Activated CD4-positive, alpha-beta T cell treated with anti-CD3 and anti-CD28 coated beads for 36 hours (primary cell): ENCODE results near the gene AHSG. TPM values are rescaled to one million over a fixed set of nuclear protein-coding genes. Genes with fewer than 3 reads are reported as not detected.
"Not testable (repeated sequence)": the region's sequence is repeated elsewhere in the genome, so short reads cannot be mapped to it uniquely, and the experiment has no call there.

Experiments used
- ATAC-seq: fragments of 200-7000 bp; cut with Tn5 transposase; one replicate; pipeline ENCODE4 v1.10.0; 2021; ENCODE audit warnings: mild to moderate bottlenecking, moderate library complexity
- CTCF ChIA-PET: fragments of 350-600 bp; sonication (Branson Sonifier 250); formaldehyde crosslinking; loops from one replicate; lab custom pipeline; 2021; ENCODE audit warnings: antibody characterized with exemption; lab: Charles Lee
- POLR2A ChIA-PET: fragments of 350-600 bp; sonication (Branson Sonifier 250); formaldehyde crosslinking; loops from one replicate; lab custom pipeline; 2021; ENCODE audit warnings: antibody characterized with exemption, inconsistent platforms; lab: Charles Lee
- DNase-seq: peaks from one replicate; pipeline ENCODE4 v3.0.0-alpha.2; 2020
- H3K27ac Mint-ChIP-seq: one replicate; pipeline ENCODE4 v1.8.0; 2021; ENCODE audit warnings: mixed read lengths
- H3K27me3 Mint-ChIP-seq: one replicate; pipeline ENCODE4 v1.8.0; 2021; ENCODE audit warnings: mixed read lengths
- H3K36me3 Mint-ChIP-seq: one replicate; pipeline ENCODE4 v1.8.0; 2021; ENCODE audit warnings: low read depth, mixed read lengths
- H3K4me1 Mint-ChIP-seq: one replicate; pipeline ENCODE4 v1.8.0; 2021; ENCODE audit warnings: mixed read lengths
- H3K4me3 Mint-ChIP-seq: one replicate; pipeline ENCODE4 v1.8.0; 2021; ENCODE audit warnings: mild to moderate bottlenecking, moderate library complexity, mixed read lengths
- H3K9me3 Mint-ChIP-seq: one replicate; pipeline ENCODE4 v1.8.0; 2021; ENCODE audit warnings: low read depth, mixed read lengths
- intact Hi-C, 2 experiments: fragments of 100-400 bp; cut with DNase I in 1 of 2; cut with micrococcal nuclease in 1 of 2; formaldehyde crosslinking; loops; one replicate each; pipeline versions ENCODE4 v1.14.2 to v1.15.1; 2022 to 2024; cut with DNase I, micrococcal nuclease
- total RNA-seq, 2 experiments: library from RNA; stranded (reverse); gene quantifications; one replicate each; pipeline ENCODE4 v1.2.3, GENCODE V29; 2021

Gene AHSG
- total RNA-seq, 2 experiments from 2014 or later: not detected

DNA sequence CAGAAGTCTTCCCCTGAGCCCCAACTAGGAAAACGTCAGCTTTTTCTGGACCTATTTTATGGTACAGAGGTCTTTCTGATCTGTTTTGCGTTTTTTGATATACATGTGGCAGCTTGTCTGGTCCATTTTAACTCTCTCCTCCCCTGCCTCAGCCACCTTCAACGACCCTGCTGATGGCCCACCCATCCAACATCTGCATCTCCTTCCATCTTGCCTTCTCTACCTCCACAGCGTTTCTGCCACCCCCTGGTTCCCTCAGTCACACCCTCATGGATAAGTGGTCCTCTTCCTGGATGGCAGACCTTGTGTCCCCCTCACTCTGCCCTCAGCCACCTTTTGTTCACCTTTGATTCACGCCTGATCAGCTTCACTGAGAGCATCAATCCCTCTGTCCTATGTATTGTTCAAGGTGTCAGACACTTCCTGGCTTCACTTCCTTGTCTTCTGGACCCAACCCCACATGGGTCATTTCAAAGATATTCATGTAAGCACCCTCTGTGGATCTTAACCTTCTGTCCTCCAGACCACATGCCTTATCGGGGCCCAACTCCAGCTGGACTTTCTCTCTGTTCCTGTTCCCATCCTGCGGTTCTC is 13.5 kb downstream of the AHSG start:
- H3K4me1 Mint-ChIP-seq: no peaks in the 10 kb centered on the region
- intact Hi-C loops: no loop called here
- POLR2A ChIA-PET: no interaction called here

GRCh38 chr3:186627852-186628414 is 15.1 kb downstream of the AHSG start:
- Mint-ChIP-seq H3K27me3 (peaks cover 7% of the 10 kb centered on the region), H3K36me3 (no peaks in the 10 kb centered on the region), H3K27ac (no peak overlapping the region), H3K4me1 (no peaks in the 10 kb centered on the region), H3K9me3 (no peaks in the 10 kb centered on the region), H3K4me3 (no peak overlapping the region)
- DNase-seq (no peak), ATAC-seq (no peak)
- POLR2A ChIA-PET: no interaction called here
- CTCF ChIA-PET: no interaction called here
- intact Hi-C loops: no loop called here

More for the DNA sequence above, 13.5 kb downstream of the AHSG start:
- Mint-ChIP-seq H3K4me3 (no peak overlapping the region), H3K9me3 (no peaks in the 10 kb centered on the region), H3K27ac (no peak overlapping the region), H3K27me3 (peaks cover 11% of the 10 kb centered on the region), H3K36me3 (no peaks in the 10 kb centered on the region)
- ATAC-seq (no peak), DNase-seq (no peak)
- CTCF ChIA-PET: interaction anchor here (0.7 to 2.3 kb wide), 3 partner anchors 10 to 647 kb away, joined by 3 to 30 read pairs (median 3); no protein-coding TSS in a partner anchor

DNA sequence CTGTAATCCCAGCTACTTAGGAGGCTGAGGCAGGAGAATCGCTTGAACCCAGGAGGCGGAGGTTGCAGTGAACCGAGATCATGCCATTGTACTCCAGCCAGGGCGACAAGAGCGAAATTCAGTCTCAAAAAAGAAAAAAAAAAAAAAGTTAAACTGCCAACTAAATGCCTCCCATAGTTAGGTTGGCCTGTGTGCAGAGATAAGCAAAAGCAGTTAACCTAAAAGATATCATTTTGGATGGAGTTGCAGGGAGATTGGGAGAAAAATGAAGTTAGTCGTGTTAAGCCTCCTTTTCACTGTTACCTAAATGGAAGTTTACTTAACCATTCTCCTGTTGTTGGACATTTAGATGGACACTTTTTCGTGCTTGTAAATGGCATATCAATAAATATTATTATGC is 15.9 kb downstream of the AHSG start:
- no peaks in the 10 kb centered on the region for H3K36me3 Mint-ChIP-seq
- H3K27ac Mint-ChIP-seq: no peak overlapping the region
- no peaks in the 10 kb centered on the region for H3K9me3 Mint-ChIP-seq
- H3K4me3 Mint-ChIP-seq: no peak overlapping the region
- ChIA-PET CTCF (interaction anchor here (0.6 kb wide), 1 partner anchor 56 kb away, joined by 3 read pairs; no protein-coding TSS in a partner anchor), POLR2A (no interaction called here)
- no peaks in the 10 kb centered on the region for H3K4me1 Mint-ChIP-seq
- ATAC-seq (no peak), DNase-seq (no peak)
- H3K27me3 Mint-ChIP-seq: peaks cover 5% of the 10 kb centered on the region
- intact Hi-C loops: no loop called here

DNA sequence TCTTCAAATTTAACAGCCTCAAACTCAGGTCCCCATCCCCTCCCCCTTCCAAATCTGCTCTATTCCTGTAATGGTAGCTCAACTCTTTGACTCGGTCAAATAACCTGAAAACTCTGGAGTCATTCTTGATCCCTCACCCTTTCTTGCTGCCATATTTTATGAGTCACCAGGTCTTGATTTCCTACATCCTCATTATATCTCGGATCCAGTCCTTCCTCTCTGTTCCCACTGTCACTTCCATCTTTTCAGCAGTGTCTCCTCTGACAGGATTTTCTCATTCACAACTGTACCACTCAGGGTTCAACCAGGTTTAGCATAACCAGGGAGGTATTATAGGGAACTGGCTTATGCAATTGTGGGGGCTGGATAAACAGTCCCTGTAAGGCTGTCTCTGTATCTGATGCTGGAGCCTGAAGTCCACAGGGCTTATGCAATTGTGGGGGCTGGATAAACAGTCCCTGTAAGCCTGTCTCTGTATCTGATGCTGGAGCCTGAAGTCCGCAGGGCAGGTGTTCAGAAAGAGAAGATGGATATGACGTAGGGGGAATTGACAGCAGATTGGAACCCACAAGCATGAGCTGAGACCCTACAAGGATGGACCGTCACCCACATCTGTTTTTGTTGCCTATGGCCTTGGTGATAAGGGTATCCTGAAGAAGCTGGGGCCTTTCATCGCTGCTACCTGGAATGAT is 18.2 kb downstream of the AHSG start:
- Mint-ChIP-seq H3K9me3 (no peaks in the 10 kb centered on the region), H3K27ac (no peak overlapping the region), H3K4me3 (no peak overlapping the region), H3K4me1 (no peaks in the 10 kb centered on the region), H3K36me3 (no peaks in the 10 kb centered on the region), H3K27me3 (peaks cover 5% of the 10 kb centered on the region)
- POLR2A ChIA-PET: no interaction called here
- CTCF ChIA-PET: interaction anchor here (0.7 to 2.9 kb wide), 3 partner anchors 15 to 482 kb away, joined by 3 to 10 read pairs (median 5); no protein-coding TSS in a partner anchor
- intact Hi-C loops: no loop called here
- ATAC-seq (no peak), DNase-seq (no peak)

GRCh38 chr3:186633481-186633880 is 20.6 kb downstream of the AHSG start:
- intact Hi-C loops: no loop called here
- H3K9me3 Mint-ChIP-seq: no peaks in the 10 kb centered on the region
- peaks cover 6% of the 10 kb centered on the region for H3K27me3 Mint-ChIP-seq
- no peak overlapping the region for H3K27ac Mint-ChIP-seq
- ChIA-PET POLR2A (no interaction called here), CTCF (interaction anchor here (0.6 to 0.7 kb wide), 2 partner anchors 10 to 1204 kb away, joined by 3 read pairs; no protein-coding TSS in a partner anchor)
- ATAC-seq (no peak), DNase-seq (no peak)
- H3K4me3 Mint-ChIP-seq: no peak overlapping the region
- H3K4me1 Mint-ChIP-seq: no peaks in the 10 kb centered on the region
- no peaks in the 10 kb centered on the region for H3K36me3 Mint-ChIP-seq

- H3K36me3 Mint-ChIP-seq, DNase-seq, H3K27ac Mint-ChIP-seq, ATAC-seq, H3K27me3 Mint-ChIP-seq, intact Hi-C loops, H3K9me3 Mint-ChIP-seq, H3K4me3 Mint-ChIP-seq, H3K4me1 Mint-ChIP-seq, POLR2A ChIA-PET: not testable (repeated sequence)
- CTCF ChIA-PET: interaction anchor here (0.7 kb wide), 1 partner anchor 10 kb away, joined by 3 read pairs; no protein-coding TSS in a partner anchor
These were observed 21.3 kb downstream of the AHSG start for GRCh38 chr3:186634207-186634606.

DNA sequence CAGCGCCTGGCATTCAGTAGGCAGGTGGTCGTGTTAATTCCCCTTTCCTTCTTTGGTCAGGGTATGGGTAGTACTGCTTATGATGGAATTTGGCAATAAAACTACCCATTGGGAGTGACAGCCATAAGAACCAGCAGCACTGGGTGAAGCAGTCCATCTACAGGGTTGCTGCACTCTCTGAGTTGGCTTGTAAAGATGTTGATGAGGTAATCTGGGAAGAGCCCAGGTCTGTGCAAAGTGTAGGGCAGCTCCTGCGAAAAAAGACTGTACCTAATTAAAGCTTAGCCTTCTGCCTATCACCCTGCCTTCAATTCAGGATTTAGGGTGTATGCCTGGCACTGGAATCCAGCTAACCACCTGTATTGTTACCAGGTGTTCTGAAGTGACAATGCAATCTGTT is 22.7 kb downstream of the AHSG start:
- Mint-ChIP-seq H3K9me3 (no peaks in the 10 kb centered on the region), H3K27me3 (peaks cover 8% of the 10 kb centered on the region), H3K4me3 (no peak overlapping the region), H3K36me3 (no peaks in the 10 kb centered on the region), H3K27ac (no peak overlapping the region), H3K4me1 (no peaks in the 10 kb centered on the region)
- intact Hi-C loops: no loop called here
- DNase-seq: no peak
- CTCF ChIA-PET: interaction anchor here (3.1 kb wide), 1 partner anchor 19 kb away, joined by 10 read pairs; no protein-coding TSS in a partner anchor
- POLR2A ChIA-PET: no interaction called here
- ATAC-seq: no peak

DNA sequence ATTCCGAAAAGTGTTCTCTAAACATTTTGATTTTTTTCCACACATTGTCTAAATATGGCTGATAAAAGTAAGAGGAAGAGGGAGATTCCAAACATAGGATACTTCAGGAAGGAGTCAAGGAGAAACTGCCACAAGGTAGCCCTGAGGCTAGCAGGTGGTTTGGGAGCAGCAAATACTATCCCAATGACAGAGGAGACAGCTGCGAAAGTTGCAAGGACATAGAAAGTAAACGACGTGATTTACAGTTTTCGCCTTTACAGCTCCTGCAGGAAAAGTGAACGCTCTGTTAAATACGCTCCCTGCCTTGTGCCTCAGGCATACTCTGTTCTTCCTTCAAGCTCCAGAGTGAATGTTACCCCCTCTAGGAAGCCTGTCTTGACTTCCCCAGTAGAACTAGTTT is 23.7 kb downstream of the AHSG start:
- ATAC-seq (no peak), DNase-seq (no peak)
- no peaks in the 10 kb centered on the region for H3K36me3 Mint-ChIP-seq
- CTCF ChIA-PET: interaction anchor here (0.6 to 3.1 kb wide), 3 partner anchors 20 to 189 kb away, joined by 3 to 10 read pairs (median 3); no protein-coding TSS in a partner anchor
- POLR2A ChIA-PET: no interaction called here
- intact Hi-C loops: no loop called here
- H3K4me3 Mint-ChIP-seq: no peak overlapping the region
- no peaks in the 10 kb centered on the region for H3K9me3 Mint-ChIP-seq
- H3K4me1 Mint-ChIP-seq: no peaks in the 10 kb centered on the region
- H3K27me3 Mint-ChIP-seq: peaks cover 12% of the 10 kb centered on the region
- no peak overlapping the region for H3K27ac Mint-ChIP-seq

DNA sequence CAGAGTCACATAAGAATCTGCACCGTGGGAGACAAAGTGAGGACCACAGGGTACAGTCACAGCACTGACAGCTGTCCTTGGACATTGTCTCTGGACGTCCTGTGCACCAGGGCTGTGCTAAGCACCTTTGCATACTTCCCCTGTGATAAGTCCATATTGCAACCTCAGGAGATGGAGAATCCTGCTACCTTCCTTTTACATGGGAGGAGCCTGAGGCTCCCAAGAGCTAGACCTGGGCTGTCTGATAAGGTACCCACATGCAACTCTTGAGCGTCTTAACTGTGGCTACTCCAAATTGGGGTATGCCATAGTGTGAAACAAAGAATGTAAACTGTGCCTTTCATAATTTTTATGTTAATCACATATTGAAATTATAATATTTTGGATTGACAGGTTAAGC is 24.8 kb downstream of the AHSG start:
- peaks cover 3% of the 10 kb centered on the region for H3K4me1 Mint-ChIP-seq
- ATAC-seq (no peak), DNase-seq (no peak)
- H3K9me3 Mint-ChIP-seq: no peaks in the 10 kb centered on the region
- H3K4me3 Mint-ChIP-seq: no peak overlapping the region
- peaks cover 14% of the 10 kb centered on the region for H3K27me3 Mint-ChIP-seq
- ChIA-PET CTCF (interaction anchor here (0.9 to 3.1 kb wide), 2 partner anchors 21 to 23 kb away, joined by 3 to 10 read pairs; no protein-coding TSS in a partner anchor), POLR2A (no interaction called here)
- intact Hi-C loops: no loop called here
- no peaks in the 10 kb centered on the region for H3K36me3 Mint-ChIP-seq
- H3K27ac Mint-ChIP-seq: no peak overlapping the region

GRCh38 chr3:186638259-186638658 is 25.4 kb downstream of the AHSG start:
- H3K4me1 Mint-ChIP-seq: peaks cover 3% of the 10 kb centered on the region
- peaks cover 14% of the 10 kb centered on the region for H3K27me3 Mint-ChIP-seq
- intact Hi-C loops: no loop called here
- H3K27ac Mint-ChIP-seq: no peak overlapping the region
- H3K36me3 Mint-ChIP-seq: no peaks in the 10 kb centered on the region
- H3K4me3 Mint-ChIP-seq: no peak overlapping the region
- POLR2A ChIA-PET: no interaction called here
- no peaks in the 10 kb centered on the region for H3K9me3 Mint-ChIP-seq
- DNase-seq (no peak), ATAC-seq (no peak)
- CTCF ChIA-PET: interaction anchor here (0.8 kb wide), 1 partner anchor 97 kb away, joined by 3 read pairs; no protein-coding TSS in a partner anchor

DNA sequence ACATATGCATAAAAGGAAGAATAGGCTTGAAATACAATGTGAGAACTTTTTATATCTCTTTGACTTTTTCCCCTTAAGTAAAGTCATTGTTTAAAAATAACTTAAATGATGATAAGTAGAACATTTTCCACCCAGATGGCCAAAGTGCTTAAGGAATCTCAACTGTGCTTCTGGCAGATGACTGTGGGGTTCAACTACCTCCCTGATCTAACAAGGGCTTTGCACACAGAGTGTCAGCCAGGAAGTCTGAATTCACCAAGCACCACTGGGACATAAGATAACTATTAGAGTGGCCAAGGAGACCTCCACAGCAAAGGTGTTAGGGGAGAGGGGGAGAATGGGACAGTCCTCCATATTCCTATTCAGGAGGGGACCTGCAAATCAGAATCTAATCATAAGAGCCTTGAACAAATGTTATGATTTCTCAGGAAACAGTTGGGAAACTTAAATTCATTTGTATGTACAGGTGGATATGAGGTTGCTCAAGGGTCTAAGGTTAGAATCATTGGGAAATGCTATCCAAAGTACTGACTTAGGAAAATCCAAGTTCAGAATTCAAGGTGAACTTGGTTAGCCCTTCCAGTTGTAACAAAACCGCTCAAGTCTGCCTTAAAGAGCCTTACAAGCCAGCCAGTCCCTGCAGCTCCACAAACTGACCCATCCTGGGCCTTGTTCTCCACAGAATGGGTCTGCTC is 27.1 kb downstream of the AHSG start, which contains the start of gene FETUB:
TSS of gene FETUB (plus strand) at position 622 of the 695 bp plus-strand sequence. CDS start at position 684, 62 bp downstream.
- ATAC-seq (no peak), DNase-seq (no peak)
- POLR2A ChIA-PET: no interaction called here
- CTCF ChIA-PET: no interaction called here
- intact Hi-C loops: no loop called here
- peaks cover 17% of the 10 kb centered on the region for H3K27me3 Mint-ChIP-seq
- no peaks in the 10 kb centered on the region for H3K9me3 Mint-ChIP-seq
- H3K27ac Mint-ChIP-seq: no peak within 1 kb of the TSS
- H3K4me3 Mint-ChIP-seq: no peak within 1 kb of the TSS
- peaks cover 3% of the 10 kb centered on the region for H3K4me1 Mint-ChIP-seq
- H3K36me3 Mint-ChIP-seq: no peaks in the 10 kb centered on the region
